Neural progenitor cell (in vitro differentiated cells): Measurements from ENCODE around the gene PDX1. TPM values are rescaled to one million over a fixed set of nuclear protein-coding genes. Genes with fewer than 3 reads are reported as not detected.

Experiments
- DNase-seq: peaks from one replicate; pipeline ENCODE4 v3.0.0-alpha.2; 2016; ENCODE audit warnings: low spot score
- H2AFZ ChIP-seq: fragments of 200-600 bp; sonication (generic); replicated peaks from 2 replicates; pipeline ENCODE4 v1.6.1; 2016; ENCODE audit warnings: antibody characterized with exemption
- H3F3A ChIP-seq: fragments of 200-600 bp; sonication (generic); 2 replicates; pipeline ENCODE4 v1.6.1; 2016; ENCODE audit warnings: antibody characterized with exemption, low read depth
- H3K27ac ChIP-seq: fragments of 200-600 bp; sonication (generic); 2 replicates; pipeline ENCODE4 v1.5.1; 2016; ENCODE audit warnings: mild to moderate bottlenecking
- H3K27me3 ChIP-seq: fragments of 200-600 bp; sonication (generic); 2 replicates; pipeline ENCODE4 v1.6.1; 2016; ENCODE audit warnings: mild to moderate bottlenecking, moderate library complexity
- H3K36me3 ChIP-seq: fragments of 200-600 bp; sonication (generic); 2 replicates; pipeline ENCODE4 v1.5.1; 2016
- H3K4me1 ChIP-seq: fragments of 200-600 bp; sonication (generic); 2 replicates; pipeline ENCODE4 v1.6.1; 2016; ENCODE audit warnings: mixed run types
- H3K4me2 ChIP-seq: fragments of 200-600 bp; sonication (generic); 2 replicates; pipeline ENCODE4 v1.6.1; 2016
- H3K4me3 ChIP-seq: fragments of 200-600 bp; sonication (generic); 2 replicates; pipeline ENCODE4 v1.5.1; 2016
- H3K79me2 ChIP-seq: fragments of 200-600 bp; sonication (generic); 2 replicates; pipeline ENCODE4 v1.6.1; 2016; ENCODE audit warnings: low read depth
- H3K9ac ChIP-seq: fragments of 200-600 bp; sonication (generic); 2 replicates; pipeline ENCODE4 v1.6.1; 2016
- H3K9me3 ChIP-seq: fragments of 200-600 bp; sonication (generic); 2 replicates; pipeline ENCODE4 v1.5.1; 2016; ENCODE audit warnings: low read depth
- H4K20me1 ChIP-seq: fragments of 200-600 bp; sonication (generic); 2 replicates; pipeline ENCODE4 v1.6.1; 2016; ENCODE audit warnings: low read depth
- H3K27ac Mint-ChIP-seq: 3 replicates; pipeline ENCODE4 v1.8.0; 2021; ENCODE audit warnings: mixed read lengths
- H3K27me3 Mint-ChIP-seq: 2 replicates; pipeline ENCODE4 v1.8.0; 2022; ENCODE audit warnings: low read depth, mild to moderate bottlenecking, inconsistent platforms, moderate library complexity, mixed read lengths; ENCODE audit not compliant: insufficient read depth
- H3K36me3 Mint-ChIP-seq: 3 replicates; pipeline ENCODE4 v1.8.0; 2021; ENCODE audit warnings: mixed read lengths
- H3K4me1 Mint-ChIP-seq: 3 replicates; pipeline ENCODE4 v1.8.0; 2021; ENCODE audit warnings: mixed read lengths
- H3K4me3 Mint-ChIP-seq: 3 replicates; pipeline ENCODE4 v1.8.0; 2021; ENCODE audit warnings: mild to moderate bottlenecking, moderate library complexity, mixed read lengths
- H3K9me3 Mint-ChIP-seq: 3 replicates; pipeline ENCODE4 v1.8.0; 2020; ENCODE audit warnings: mixed read lengths
- CTCF ChIP-seq: fragments of 200-600 bp; sonication (generic); IDR thresholded peaks from 2 replicates; pipeline ENCODE4 v1.5.1; 2017; ENCODE audit warnings: antibody characterized with exemption, mild to moderate bottlenecking
- EZH2 ChIP-seq: fragments of 200-600 bp; sonication (generic); IDR thresholded peaks from 2 replicates; pipeline ENCODE4 v1.6.1; 2017; ENCODE audit warnings: antibody characterized with exemption, mild to moderate bottlenecking, moderate library complexity
- EZH2phosphoT487 ChIP-seq: fragments of 200-600 bp; sonication (generic); IDR thresholded peaks from 2 replicates; pipeline ENCODE4 v1.6.1; 2017; ENCODE audit warnings: antibody characterized with exemption
- total RNA-seq: library from RNA; depleted of rRNA; stranded (reverse); fragments of >200 nt; gene quantifications from 2 replicates; pipeline ENCODE4 v1.2.3, GENCODE V29; 2015; ENCODE audit warnings: low replicate concordance

Gene PDX1
- total RNA-seq, 1 donor from 2014 or later, result not detected

- Mint-ChIP-seq H3K4me1 (no peaks in the 10 kb centered on the region), H3K9me3 (peaks cover 3% of the 10 kb centered on the region), H3K27me3 (peaks cover 75% of the 10 kb centered on the region), H3K36me3 (no peaks in the 10 kb centered on the region), H3K4me3 (peak overlapping the region; percentile 75), H3K27ac (no peak overlapping the region)
- H3F3A ChIP-seq, result no peaks in the 10 kb centered on the region
- no peaks in the 10 kb centered on the region for H3K4me1 ChIP-seq
- H3K36me3 ChIP-seq, result no peaks in the 10 kb centered on the region
- H3K4me2 ChIP-seq, result peak overlapping the region; percentile 75
- no peak overlapping the region for H3K27ac ChIP-seq
- H2AFZ ChIP-seq, result peak overlapping the region; percentile 53
- H3K9ac ChIP-seq, result no peak overlapping the region
- no peaks in the 10 kb centered on the region for H3K79me2 ChIP-seq
- H4K20me1 ChIP-seq, result peaks cover 44% of the 10 kb centered on the region
- no peaks in the 10 kb centered on the region for H3K9me3 ChIP-seq
- peaks cover 100% of the 10 kb centered on the region for H3K27me3 ChIP-seq
- DNase-seq, result peak; percentile 95
- peak overlapping the region; percentile 45 for H3K4me3 ChIP-seq
- peak; percentile 79 for TF ChIP-seq CTCF
- TF ChIP-seq EZH2phosphoT487, result peak; percentile 97
- peak; percentile 100 for TF ChIP-seq EZH2
These were observed 34.0 kb downstream of the PDX1 start for GRCh38 chr13:27953676-27954405.

GRCh38 chr13:27954406-27954851 lies 34.6 kb downstream of the PDX1 start:
- DNase-seq, result peak; percentile 71
- H3K36me3 Mint-ChIP-seq, result no peaks in the 10 kb centered on the region

GRCh38 chr13:27955014-27955591 lies 35.3 kb downstream of the PDX1 start:
- Histone ChIP-seq H2AFZ (no peak overlapping the region), H3K4me1 (no peaks in the 10 kb centered on the region), H3K27ac (no peak overlapping the region), H3K79me2 (no peaks in the 10 kb centered on the region), H3F3A (peaks cover 4% of the 10 kb centered on the region), H3K4me3 (no peak overlapping the region), H3K4me2 (no peak overlapping the region), H3K36me3 (no peaks in the 10 kb centered on the region), H4K20me1 (peaks cover 55% of the 10 kb centered on the region), H3K9ac (no peak overlapping the region), H3K27me3 (peaks cover 100% of the 10 kb centered on the region), H3K9me3 (no peaks in the 10 kb centered on the region)
- Mint-ChIP-seq H3K4me3 (no peak overlapping the region), H3K4me1 (peaks cover 2% of the 10 kb centered on the region), H3K36me3 (no peaks in the 10 kb centered on the region), H3K9me3 (no peaks in the 10 kb centered on the region), H3K27ac (no peak overlapping the region), H3K27me3 (peaks cover 76% of the 10 kb centered on the region)
- TF ChIP-seq EZH2, result no peak
- TF ChIP-seq EZH2phosphoT487, result no peak
- TF ChIP-seq CTCF, result no peak
- no peak for DNase-seq

More at GRCh38 chr13:27954406-27954851, 34.6 kb downstream of the PDX1 start:
- H3K27ac ChIP-seq, result no peak overlapping the region
- H3K36me3 ChIP-seq, result no peaks in the 10 kb centered on the region
- no peaks in the 10 kb centered on the region for H3K9me3 ChIP-seq
- Mint-ChIP-seq H3K4me1 (no peaks in the 10 kb centered on the region), H3K4me3 (no peak overlapping the region), H3K9me3 (no peaks in the 10 kb centered on the region), H3K27me3 (peaks cover 77% of the 10 kb centered on the region), H3K27ac (no peak overlapping the region)
- peak overlapping the region; percentile 75 for H3K4me2 ChIP-seq
- peaks cover 100% of the 10 kb centered on the region for H3K27me3 ChIP-seq
- no peaks in the 10 kb centered on the region for H3K4me1 ChIP-seq
- peak overlapping the region; percentile 47 for H2AFZ ChIP-seq
- peak overlapping the region; percentile 45 for H3K4me3 ChIP-seq
- no peaks in the 10 kb centered on the region for H3F3A ChIP-seq
- TF ChIP-seq CTCF (no peak), EZH2 (peak; percentile 96), EZH2phosphoT487 (peak; percentile 62)
- no peaks in the 10 kb centered on the region for H3K79me2 ChIP-seq
- H3K9ac ChIP-seq, result no peak overlapping the region
- peaks cover 48% of the 10 kb centered on the region for H4K20me1 ChIP-seq
